CD4-positive, alpha-beta T cell (primary cell): ENCODE results near the gene CDH13. TPM values are rescaled to one million over a fixed set of nuclear protein-coding genes. Genes with fewer than 3 reads are reported as not detected.

Experiments used
- ATAC-seq: fragments of 200-7000 bp; cut with Tn5 transposase; one replicate; pipeline ENCODE4 v1.10.0; 2022; ENCODE audit warnings: mild to moderate bottlenecking; ENCODE audit not compliant: poor library complexity
- CTCF ChIA-PET: fragments of 350-600 bp; sonication (Branson Sonifier 250); formaldehyde crosslinking; loops from one replicate; lab custom pipeline; 2021; ENCODE audit warnings: antibody characterized with exemption, inconsistent platforms; lab: Charles Lee
- POLR2A ChIA-PET: fragments of 350-600 bp; sonication (Branson Sonifier 250); formaldehyde crosslinking; loops from one replicate; lab custom pipeline; 2021; ENCODE audit warnings: antibody characterized with exemption, inconsistent platforms; lab: Charles Lee
- DNase-seq, 14 experiments: peaks; one replicate each; pipeline ENCODE4 v3.0.0-alpha.2; 2013 to 2020; ENCODE audit warnings: mixed read lengths in 2 of 14
- H3K27ac ChIP-seq, 2 donors: one replicate each; pipeline versions ENCODE4 v1.5.1 to v1.7.0; 2013; ENCODE audit warnings: low read length in 2 of 2, low read depth in 1 of 2, mild to moderate bottlenecking in 1 of 2
- H3K27me3 ChIP-seq, 2 experiments: 1 replicate in 1 of 2; 2 replicates in 1 of 2; pipeline versions ENCODE4 v1.6.1 to v1.7.0; 2013; ENCODE audit warnings: low read length in 2 of 2, control low read depth in 1 of 2, mild to moderate bottlenecking in 1 of 2, moderate library complexity in 1 of 2; ENCODE audit not compliant: insufficient read depth in 2 of 2, control insufficient read depth in 1 of 2
- H3K36me3 ChIP-seq: one replicate; pipeline ENCODE4 v1.6.1; 2013; ENCODE audit warnings: low read length, control low read depth; ENCODE audit not compliant: insufficient read depth
- H3K4me1 ChIP-seq: one replicate; pipeline ENCODE4 v1.6.1; 2013; ENCODE audit warnings: low read length, control low read depth; ENCODE audit not compliant: insufficient read depth
- H3K4me3 ChIP-seq: one replicate; pipeline ENCODE4 v1.5.1; 2013; ENCODE audit warnings: mild to moderate bottlenecking, low read length, moderate library complexity
- H3K9me3 ChIP-seq, 2 experiments: 1 replicate in 1 of 2; 2 replicates in 1 of 2; pipeline versions ENCODE4 v1.6.1 to v1.7.0; 2013; ENCODE audit warnings: low read length in 2 of 2, mild to moderate bottlenecking in 2 of 2, control low read depth in 1 of 2, moderate library complexity in 1 of 2; ENCODE audit not compliant: control insufficient read depth in 1 of 2, insufficient read depth in 1 of 2
- H3K27ac Mint-ChIP-seq: one replicate; pipeline ENCODE4 v1.8.0; 2020; ENCODE audit warnings: mixed read lengths
- H3K27me3 Mint-ChIP-seq: one replicate; pipeline ENCODE4 v1.8.0; 2021; ENCODE audit warnings: mixed read lengths
- H3K36me3 Mint-ChIP-seq: one replicate; pipeline ENCODE4 v1.8.0; 2021; ENCODE audit warnings: low read depth, mixed read lengths
- H3K4me1 Mint-ChIP-seq: one replicate; pipeline ENCODE4 v1.8.0; 2021; ENCODE audit warnings: low read depth, mixed read lengths
- H3K4me3 Mint-ChIP-seq: one replicate; pipeline ENCODE4 v1.8.0; 2020; ENCODE audit warnings: mild to moderate bottlenecking, mixed read lengths
- H3K9me3 Mint-ChIP-seq: one replicate; pipeline ENCODE4 v1.8.0; 2020; ENCODE audit warnings: mixed read lengths
- intact Hi-C, 2 experiments: fragments of 100-400 bp; cut with DNase I in 1 of 2; cut with micrococcal nuclease in 1 of 2; formaldehyde crosslinking; loops; one replicate each; pipeline versions ENCODE4 v1.15.1 to v1.9.0; 2023 to 2025; cut with DNase I, micrococcal nuclease
- total RNA-seq, 174 experiments: library from RNA in 2 of 174; stranded (reverse) in 2 of 174; gene quantifications; one replicate each; pipeline ENCODE4 v1.2.3 and lab custom pipeline; 2021 to 2026
- TF ChIP-seq, protein P1 (sequence below): fragments of 200-600 bp; IDR thresholded peaks from one replicate; pipeline ENCODE4 v1.8.0; 2022; ENCODE audit warnings: antibody characterized with exemption, mild to moderate bottlenecking

CDH13 gene
- total RNA-seq, 2 experiments from 2014 or later, result not detected

DNA sequence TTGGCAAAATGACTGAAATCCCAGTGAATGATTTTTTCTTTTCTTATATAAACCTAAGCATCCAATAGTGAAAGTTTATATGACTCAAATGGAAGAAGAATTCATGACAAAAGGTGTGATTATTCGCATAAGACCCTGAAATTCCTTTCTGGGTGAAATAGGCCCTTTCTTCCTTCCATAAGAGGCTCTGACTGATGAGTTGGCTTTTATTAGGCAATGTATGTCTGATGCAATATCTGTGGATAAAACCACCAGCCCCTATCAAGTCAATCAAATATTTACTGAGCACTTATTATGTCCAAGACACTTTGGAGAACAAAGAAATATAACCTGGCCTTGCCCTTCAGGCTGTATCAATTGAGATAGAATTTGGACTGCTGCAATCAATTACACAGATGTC is 316.6 kb downstream of the CDH13 start:
- intact Hi-C loops, result no loop called here
- POLR2A ChIA-PET, result no interaction called here
- CTCF ChIA-PET, result no interaction called here

DNA sequence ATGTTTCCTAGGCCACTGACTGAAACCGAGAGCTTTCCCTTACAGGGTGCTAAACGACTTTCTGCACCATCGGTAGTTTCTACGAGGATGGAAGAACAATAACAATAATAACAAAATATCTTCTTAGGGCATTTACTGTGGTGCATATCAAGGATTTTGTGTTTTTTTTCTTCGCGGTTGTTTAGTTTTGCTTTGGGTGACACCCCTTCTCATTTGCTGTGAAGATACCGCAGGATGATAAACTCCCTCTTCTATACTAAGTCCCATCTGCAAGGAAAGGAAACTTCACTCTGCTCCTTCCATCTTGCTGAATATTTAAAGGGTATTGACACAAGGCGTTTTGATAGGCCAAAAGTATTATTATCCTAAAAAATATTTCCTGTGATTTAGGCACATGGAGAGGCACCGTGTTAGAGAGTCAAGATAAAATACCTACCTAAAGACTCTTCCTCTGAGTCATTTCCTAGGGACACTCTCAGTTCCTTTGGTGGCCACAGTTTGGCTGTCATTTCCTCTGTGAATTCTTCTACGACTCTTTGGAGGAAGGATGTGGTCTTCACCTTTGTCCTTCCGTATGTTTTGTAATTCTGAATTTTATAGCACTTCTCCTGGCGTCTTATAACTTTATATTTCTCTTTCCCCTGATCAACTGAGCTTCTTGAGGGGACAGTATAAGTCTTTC is 318.8 kb downstream of the CDH13 start:
- Histone ChIP-seq H3K27ac (no peak overlapping the region), H3K36me3 (no peaks in the 10 kb centered on the region), H3K4me1 (peaks cover 2% of the 10 kb centered on the region), H3K9me3 (no peaks in the 10 kb centered on the region), H3K4me3 (no peak overlapping the region), H3K27me3 (no peaks in the 10 kb centered on the region)
- DNase-seq (peak in 3 of 14 experiments; percentile 27 to 70 (median 27)), ATAC-seq (no peak)
- H3K27me3 Mint-ChIP-seq, result no peaks in the 10 kb centered on the region
- ChIA-PET POLR2A (no interaction called here), CTCF (no interaction called here)
- TF ChIP-seq, protein P1, sequence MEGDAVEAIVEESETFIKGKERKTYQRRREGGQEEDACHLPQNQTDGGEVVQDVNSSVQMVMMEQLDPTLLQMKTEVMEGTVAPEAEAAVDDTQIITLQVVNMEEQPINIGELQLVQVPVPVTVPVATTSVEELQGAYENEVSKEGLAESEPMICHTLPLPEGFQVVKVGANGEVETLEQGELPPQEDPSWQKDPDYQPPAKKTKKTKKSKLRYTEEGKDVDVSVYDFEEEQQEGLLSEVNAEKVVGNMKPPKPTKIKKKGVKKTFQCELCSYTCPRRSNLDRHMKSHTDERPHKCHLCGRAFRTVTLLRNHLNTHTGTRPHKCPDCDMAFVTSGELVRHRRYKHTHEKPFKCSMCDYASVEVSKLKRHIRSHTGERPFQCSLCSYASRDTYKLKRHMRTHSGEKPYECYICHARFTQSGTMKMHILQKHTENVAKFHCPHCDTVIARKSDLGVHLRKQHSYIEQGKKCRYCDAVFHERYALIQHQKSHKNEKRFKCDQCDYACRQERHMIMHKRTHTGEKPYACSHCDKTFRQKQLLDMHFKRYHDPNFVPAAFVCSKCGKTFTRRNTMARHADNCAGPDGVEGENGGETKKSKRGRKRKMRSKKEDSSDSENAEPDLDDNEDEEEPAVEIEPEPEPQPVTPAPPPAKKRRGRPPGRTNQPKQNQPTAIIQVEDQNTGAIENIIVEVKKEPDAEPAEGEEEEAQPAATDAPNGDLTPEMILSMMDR, result no peak
- no peak overlapping the region for H3K4me3 Mint-ChIP-seq
- no peaks in the 10 kb centered on the region for H3K36me3 Mint-ChIP-seq
- H3K27ac Mint-ChIP-seq, result no peak overlapping the region
- no peaks in the 10 kb centered on the region for H3K9me3 Mint-ChIP-seq
- peaks cover 7% of the 10 kb centered on the region for H3K4me1 Mint-ChIP-seq
- intact Hi-C loops, result no loop called here

More for the DNA sequence above, 316.6 kb downstream of the CDH13 start:
- TF ChIP-seq, protein P1, result no peak
- H3K4me1 Mint-ChIP-seq, result peaks cover 7% of the 10 kb centered on the region
- no peaks in the 10 kb centered on the region for H3K36me3 Mint-ChIP-seq
- H3K9me3 Mint-ChIP-seq, result no peaks in the 10 kb centered on the region
- no peak overlapping the region for H3K4me3 ChIP-seq
- ATAC-seq (no peak), DNase-seq (no peak)
- no peak overlapping the region for H3K27ac ChIP-seq
- H3K9me3 ChIP-seq, result no peaks in the 10 kb centered on the region
- H3K36me3 ChIP-seq, result no peaks in the 10 kb centered on the region
- H3K4me1 ChIP-seq, result peaks cover 2% of the 10 kb centered on the region
- no peaks in the 10 kb centered on the region for H3K27me3 ChIP-seq
- H3K27ac Mint-ChIP-seq, result no peak overlapping the region
- H3K27me3 Mint-ChIP-seq, result no peaks in the 10 kb centered on the region
- H3K4me3 Mint-ChIP-seq, result no peak overlapping the region

DNA sequence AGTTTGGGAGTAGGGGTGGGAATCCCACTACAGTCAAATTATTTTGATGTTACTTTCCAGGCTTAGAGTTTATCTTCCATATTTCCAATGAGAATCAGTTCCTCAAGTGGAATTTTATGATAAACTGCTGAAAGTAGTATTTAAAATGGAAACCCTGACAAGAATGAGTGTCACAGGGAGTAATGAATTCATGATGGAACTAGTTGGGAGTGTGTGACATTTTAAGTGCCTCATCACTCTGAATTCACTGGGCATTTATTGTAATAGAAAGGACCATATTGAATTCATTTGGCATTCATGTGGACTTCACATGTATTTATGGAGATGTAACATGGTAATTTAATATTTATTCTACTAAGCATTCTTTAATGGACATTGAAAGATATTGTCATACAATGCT is 320.9 kb downstream of the CDH13 start:
- POLR2A ChIA-PET, result no interaction called here
- intact Hi-C loops, result no loop called here
- Mint-ChIP-seq H3K4me1 (peaks cover 7% of the 10 kb centered on the region), H3K27ac (no peak overlapping the region), H3K36me3 (no peaks in the 10 kb centered on the region), H3K4me3 (no peak overlapping the region), H3K27me3 (no peaks in the 10 kb centered on the region), H3K9me3 (no peaks in the 10 kb centered on the region)
- Histone ChIP-seq H3K9me3 (no peaks in the 10 kb centered on the region), H3K4me1 (peaks cover 2% of the 10 kb centered on the region), H3K27ac (no peak overlapping the region), H3K36me3 (no peaks in the 10 kb centered on the region), H3K4me3 (no peak overlapping the region), H3K27me3 (no peaks in the 10 kb centered on the region)
- ATAC-seq, result no peak
- DNase-seq, result no peak
- TF ChIP-seq, protein P1, result no peak
- CTCF ChIA-PET, result no interaction called here
